AG09319 (cell line): ENCODE measurements around the gene FARS2.

Experiments used
- DNase-seq: peaks from one replicate; pipeline ENCODE4 v3.0.0-alpha.2; 2010; ENCODE audit warnings: low read depth; ENCODE audit errors: extremely low read depth
- TF ChIP-seq, protein P1 (sequence below): IDR thresholded peaks from 2 replicates; pipeline ENCODE4 v1.5.1; 2011; ENCODE audit warnings: low read depth, mild to moderate bottlenecking, inconsistent platforms, low read length, moderate library complexity

FARS2 gene

DNA sequence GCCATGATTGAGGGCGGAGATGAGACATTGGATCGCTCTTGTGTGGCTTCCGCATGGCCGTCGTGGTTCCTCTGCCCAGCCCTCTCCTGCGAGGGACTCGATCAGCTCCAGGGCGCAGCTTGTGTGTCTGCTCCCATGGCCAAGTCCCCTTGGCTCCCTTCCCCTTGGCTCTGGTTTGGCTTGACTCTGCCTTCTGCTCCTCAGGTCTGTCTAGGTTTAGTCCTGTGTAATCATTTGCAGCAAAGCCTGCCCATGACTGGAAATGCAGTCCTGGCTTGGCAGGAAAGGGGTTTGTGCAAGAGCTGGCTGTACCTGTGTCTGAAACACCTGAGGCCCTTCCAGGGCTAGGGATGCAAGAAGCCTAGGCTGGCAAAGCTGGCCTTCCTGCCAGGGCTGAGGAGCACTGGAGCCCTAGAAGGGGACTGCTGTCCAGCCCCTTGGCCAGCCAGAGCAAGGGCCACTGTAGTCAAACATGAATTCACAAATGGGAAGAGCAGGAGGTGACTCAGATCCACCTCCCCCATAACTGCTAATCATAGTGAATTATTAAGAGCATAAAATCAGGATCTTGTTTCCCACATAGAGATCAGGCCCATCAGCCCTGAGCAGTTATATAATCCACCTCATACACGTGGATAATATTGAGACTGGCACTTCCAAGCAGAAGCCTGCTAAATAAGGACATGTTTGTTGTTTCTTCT lies 196.8 kb downstream of the FARS2 start:
- TF ChIP-seq, protein P1, sequence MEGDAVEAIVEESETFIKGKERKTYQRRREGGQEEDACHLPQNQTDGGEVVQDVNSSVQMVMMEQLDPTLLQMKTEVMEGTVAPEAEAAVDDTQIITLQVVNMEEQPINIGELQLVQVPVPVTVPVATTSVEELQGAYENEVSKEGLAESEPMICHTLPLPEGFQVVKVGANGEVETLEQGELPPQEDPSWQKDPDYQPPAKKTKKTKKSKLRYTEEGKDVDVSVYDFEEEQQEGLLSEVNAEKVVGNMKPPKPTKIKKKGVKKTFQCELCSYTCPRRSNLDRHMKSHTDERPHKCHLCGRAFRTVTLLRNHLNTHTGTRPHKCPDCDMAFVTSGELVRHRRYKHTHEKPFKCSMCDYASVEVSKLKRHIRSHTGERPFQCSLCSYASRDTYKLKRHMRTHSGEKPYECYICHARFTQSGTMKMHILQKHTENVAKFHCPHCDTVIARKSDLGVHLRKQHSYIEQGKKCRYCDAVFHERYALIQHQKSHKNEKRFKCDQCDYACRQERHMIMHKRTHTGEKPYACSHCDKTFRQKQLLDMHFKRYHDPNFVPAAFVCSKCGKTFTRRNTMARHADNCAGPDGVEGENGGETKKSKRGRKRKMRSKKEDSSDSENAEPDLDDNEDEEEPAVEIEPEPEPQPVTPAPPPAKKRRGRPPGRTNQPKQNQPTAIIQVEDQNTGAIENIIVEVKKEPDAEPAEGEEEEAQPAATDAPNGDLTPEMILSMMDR: no peak
- DNase-seq: no peak

DNA sequence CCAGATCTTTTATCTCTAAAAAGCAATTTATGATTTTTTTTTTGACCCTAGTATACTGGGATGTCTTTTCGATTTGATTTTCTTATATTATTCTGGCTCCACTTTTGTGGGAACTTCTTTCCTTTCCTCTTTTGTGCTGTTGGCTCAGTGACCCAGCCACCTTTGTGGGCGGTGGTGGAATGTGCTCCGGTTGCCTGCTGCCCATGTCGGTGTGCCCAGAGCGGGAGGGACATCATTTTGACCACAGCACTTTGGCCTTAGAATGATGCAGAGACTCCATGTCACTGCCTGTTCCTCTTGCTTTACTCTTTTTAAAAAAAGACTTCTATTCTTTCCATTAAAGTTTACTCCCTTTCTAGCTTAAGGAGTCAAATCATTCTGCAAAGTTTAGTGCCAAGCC lies 198.0 kb downstream of the FARS2 start:
- TF ChIP-seq, protein P1: no peak
- no peak for DNase-seq

GRCh38 chr6:5461365-5461764 lies 200.1 kb downstream of the FARS2 start:
- TF ChIP-seq, protein P1: no peak
- DNase-seq: no peak

DNA sequence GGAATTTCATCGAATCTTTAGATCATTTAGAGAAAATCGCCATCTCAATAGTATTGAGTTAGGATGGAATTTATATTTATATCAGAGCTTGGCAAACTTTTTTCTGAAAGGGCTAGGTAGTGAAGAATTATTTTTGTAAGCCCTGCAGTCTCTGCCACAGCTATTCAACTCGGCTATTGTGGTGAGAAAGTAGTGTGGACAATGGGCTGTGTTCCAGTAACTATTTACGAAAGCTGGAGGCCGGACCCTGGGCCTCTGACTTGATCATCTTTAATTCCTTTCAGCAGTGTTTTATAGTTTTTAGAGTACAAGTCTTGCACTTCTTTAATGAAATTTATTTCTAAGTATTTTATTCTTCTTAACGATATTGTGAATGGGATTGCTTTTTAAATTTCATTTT lies 201.5 kb downstream of the FARS2 start:
- no peak for DNase-seq
- TF ChIP-seq, protein P1: no peak

GRCh38 chr6:5463690-5464089 lies 202.4 kb downstream of the FARS2 start:
- TF ChIP-seq, protein P1: no peak
- no peak for DNase-seq

GRCh38 chr6:5464099-5464885 lies 203.0 kb downstream of the FARS2 start:
- TF ChIP-seq, protein P1: no peak
- DNase-seq: no peak
